ENCODE measurements around the gene CSRP1. TPM values are rescaled to one million over a fixed set of nuclear protein-coding genes. Genes with fewer than 3 reads are reported as not detected.

Gene CSRP1
- polyA plus RNA-seq, 1 donor from 2014 or later = 4.2 TPM

GRCh38 chr1:201497935-201498509, 8.9 kb downstream of the CSRP1 start:
- Histone ChIP-seq H3K27ac (ENCODE audit: low read length) (no peak overlapping the region), H4K20me1 (ENCODE audit: insufficient read depth) (no peaks in the 10 kb centered on the region), H3K4me3 (ENCODE audit: low read length) (no peak overlapping the region), H3K9me3 (ENCODE audit: low read length) (no peaks in the 10 kb centered on the region), H3K9me2 (ENCODE audit: insufficient read depth, low read length) (no peaks in the 10 kb centered on the region), H3K79me2 (replicated peaks; ENCODE audit: insufficient read depth, low read length) (no peaks in the 10 kb centered on the region), H3K36me3 (ENCODE audit: insufficient read depth, low read length) (no peaks in the 10 kb centered on the region), H3K9ac (ENCODE audit: low read length) (no peak overlapping the region), H3F3A (ENCODE audit: insufficient read depth, low read length, poor library complexity, severe bottlenecking) (no peaks in the 10 kb centered on the region), H3K4me2 (ENCODE audit: low read length) (no peak overlapping the region), H3K27me3 (ENCODE audit: insufficient read depth, low read depth, low read length) (no peaks in the 10 kb centered on the region), H2AFZ (ENCODE audit: low read depth, low read length) (no peak overlapping the region)
- TF ChIP-seq SMC3 (conservative IDR thresholded peaks at IDR 0.05; ENCODE audit: poor library complexity) = no peak
- no peak for TF ChIP-seq REST (IDR thresholded peaks at IDR 0.05; ENCODE audit: borderline replicate concordance)
- no peak for TF ChIP-seq MXI1 (conservative IDR thresholded peaks at IDR 0.05; ENCODE audit: poor library complexity, severe bottlenecking)
- TF ChIP-seq TAF1 (IDR thresholded peaks at IDR 0.05; ENCODE audit: low read depth) = no peak
- TF ChIP-seq EZH2 (IDR thresholded peaks at IDR 0.05; ENCODE audit: borderline replicate concordance, insufficient read depth, low read length, poor library complexity, severe bottlenecking) = no peak
- TF ChIP-seq, protein P1, sequence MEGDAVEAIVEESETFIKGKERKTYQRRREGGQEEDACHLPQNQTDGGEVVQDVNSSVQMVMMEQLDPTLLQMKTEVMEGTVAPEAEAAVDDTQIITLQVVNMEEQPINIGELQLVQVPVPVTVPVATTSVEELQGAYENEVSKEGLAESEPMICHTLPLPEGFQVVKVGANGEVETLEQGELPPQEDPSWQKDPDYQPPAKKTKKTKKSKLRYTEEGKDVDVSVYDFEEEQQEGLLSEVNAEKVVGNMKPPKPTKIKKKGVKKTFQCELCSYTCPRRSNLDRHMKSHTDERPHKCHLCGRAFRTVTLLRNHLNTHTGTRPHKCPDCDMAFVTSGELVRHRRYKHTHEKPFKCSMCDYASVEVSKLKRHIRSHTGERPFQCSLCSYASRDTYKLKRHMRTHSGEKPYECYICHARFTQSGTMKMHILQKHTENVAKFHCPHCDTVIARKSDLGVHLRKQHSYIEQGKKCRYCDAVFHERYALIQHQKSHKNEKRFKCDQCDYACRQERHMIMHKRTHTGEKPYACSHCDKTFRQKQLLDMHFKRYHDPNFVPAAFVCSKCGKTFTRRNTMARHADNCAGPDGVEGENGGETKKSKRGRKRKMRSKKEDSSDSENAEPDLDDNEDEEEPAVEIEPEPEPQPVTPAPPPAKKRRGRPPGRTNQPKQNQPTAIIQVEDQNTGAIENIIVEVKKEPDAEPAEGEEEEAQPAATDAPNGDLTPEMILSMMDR (IDR thresholded peaks at IDR 0.05; ENCODE audit: poor library complexity, severe bottlenecking) = no peak
- TF ChIP-seq EP300 (conservative IDR thresholded peaks at IDR 0.05; ENCODE audit: poor library complexity, severe bottlenecking) = no peak
- no peak for TF ChIP-seq POLR2AphosphoS5 (IDR thresholded peaks at IDR 0.05)
- no peak for TF ChIP-seq RAD21 (conservative IDR thresholded peaks at IDR 0.05)

- Histone ChIP-seq H3K9me3 (ENCODE audit: low read length) (no peaks in the 10 kb centered on the region), H3K27ac (ENCODE audit: low read length) (no peak overlapping the region), H3F3A (ENCODE audit: insufficient read depth, low read length, poor library complexity, severe bottlenecking) (no peaks in the 10 kb centered on the region), H2AFZ (ENCODE audit: low read depth, low read length) (no peak overlapping the region), H3K27me3 (ENCODE audit: insufficient read depth, low read depth, low read length) (no peaks in the 10 kb centered on the region), H3K79me2 (replicated peaks; ENCODE audit: insufficient read depth, low read length) (no peaks in the 10 kb centered on the region), H4K20me1 (ENCODE audit: insufficient read depth) (no peaks in the 10 kb centered on the region), H3K9me2 (ENCODE audit: insufficient read depth, low read length) (no peaks in the 10 kb centered on the region), H3K9ac (ENCODE audit: low read length) (no peak overlapping the region), H3K4me3 (ENCODE audit: low read length) (no peak overlapping the region), H3K36me3 (ENCODE audit: insufficient read depth, low read length) (no peaks in the 10 kb centered on the region), H3K4me2 (ENCODE audit: low read length) (no peak overlapping the region)
- TF ChIP-seq EP300 (conservative IDR thresholded peaks at IDR 0.05; ENCODE audit: poor library complexity, severe bottlenecking) = no peak
- TF ChIP-seq SMC3 (conservative IDR thresholded peaks at IDR 0.05; ENCODE audit: poor library complexity) = no peak
- TF ChIP-seq POLR2AphosphoS5 (IDR thresholded peaks at IDR 0.05) = no peak
- no peak for TF ChIP-seq MXI1 (conservative IDR thresholded peaks at IDR 0.05; ENCODE audit: poor library complexity, severe bottlenecking)
Observed at GRCh38 chr1:201496296-201496690, 10.6 kb downstream of the CSRP1 start.
